GM23248 (cell line): ENCODE data around the gene RALB.

Experiments
- EZH2 ChIP-seq: fragments of 200-600 bp; sonication (generic); IDR thresholded peaks from 2 replicates; pipeline ENCODE4 v1.6.1; 2018; ENCODE audit warnings: antibody characterized with exemption, mild to moderate bottlenecking; ENCODE audit not compliant: insufficient read depth, poor library complexity, severe bottlenecking
- EZH2phosphoT487 ChIP-seq: fragments of 200-600 bp; sonication (generic); IDR thresholded peaks from 2 replicates; pipeline ENCODE4 v1.6.1; 2018; ENCODE audit warnings: antibody characterized with exemption, moderate library complexity, mild to moderate bottlenecking, low read depth; ENCODE audit not compliant: insufficient read depth

DNA sequence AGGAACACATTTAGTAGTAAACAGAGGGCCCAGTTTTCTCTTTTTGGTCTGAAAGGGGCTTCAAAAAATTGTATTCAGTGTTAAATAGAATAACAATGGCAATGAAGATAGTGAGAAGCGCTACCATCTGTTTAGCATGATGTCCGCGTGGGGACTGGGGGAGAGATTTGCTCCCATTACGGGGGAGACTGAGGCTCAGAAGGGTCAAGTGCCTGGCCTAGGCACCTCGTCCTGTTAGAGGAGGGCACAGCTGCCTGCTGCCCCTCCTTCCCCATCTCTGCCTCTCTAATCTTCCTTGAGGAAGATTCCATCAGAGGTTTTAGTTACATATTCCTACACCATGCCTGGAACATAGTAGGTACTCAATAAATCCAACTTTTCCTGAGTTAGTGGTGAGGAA is 19.4 kb upstream of the RALB start:
- TF ChIP-seq EZH2 (no peak), EZH2phosphoT487 (no peak)
